HG03342 (cell line): Measurements from ENCODE around the gene CYP3A4.
"Not testable (repeated sequence)": the region's sequence is repeated elsewhere in the genome, so short reads cannot be mapped to it uniquely, and the experiment has no call there.

Experiments
- ATAC-seq: cut with Tn5 transposase; IDR thresholded peaks from one replicate; pipeline ENCODE4 v1.9.1; 2021; ENCODE audit warnings: mild to moderate bottlenecking, moderate library complexity; ENCODE audit not compliant: unreplicated experiment

CYP3A4 gene

DNA sequence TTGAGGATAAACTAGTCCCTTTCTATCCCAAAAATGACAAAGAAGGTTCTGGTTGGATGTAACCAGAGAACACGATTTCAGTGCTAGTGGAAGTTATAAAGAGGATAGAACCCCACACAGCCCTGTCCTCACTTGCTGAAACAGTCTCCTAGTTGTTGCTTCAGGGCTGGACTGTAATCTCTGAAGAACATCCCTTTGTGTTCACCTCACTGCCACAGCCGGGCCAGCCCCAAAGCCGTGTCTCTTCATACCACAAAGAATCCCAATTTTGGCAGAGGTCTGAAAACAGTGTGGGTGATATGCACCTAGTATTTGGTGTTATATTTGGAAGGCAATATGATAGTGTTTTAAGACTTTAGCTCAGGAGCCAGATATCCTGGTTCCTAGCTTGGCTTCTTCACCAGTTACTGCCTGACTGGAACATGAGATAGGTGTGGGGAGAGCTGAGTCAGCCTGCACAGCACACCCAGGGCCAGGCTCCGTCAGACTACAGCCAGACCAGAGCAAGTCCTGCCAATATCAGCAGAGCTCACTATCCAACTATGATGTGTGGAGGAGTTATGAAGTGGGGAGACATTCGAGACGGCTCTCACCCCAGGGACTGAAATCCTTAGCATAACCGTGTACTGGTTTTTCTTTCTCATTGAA lies 21.2 kb downstream of the CYP3A4 start:
- ATAC-seq: no peak

DNA sequence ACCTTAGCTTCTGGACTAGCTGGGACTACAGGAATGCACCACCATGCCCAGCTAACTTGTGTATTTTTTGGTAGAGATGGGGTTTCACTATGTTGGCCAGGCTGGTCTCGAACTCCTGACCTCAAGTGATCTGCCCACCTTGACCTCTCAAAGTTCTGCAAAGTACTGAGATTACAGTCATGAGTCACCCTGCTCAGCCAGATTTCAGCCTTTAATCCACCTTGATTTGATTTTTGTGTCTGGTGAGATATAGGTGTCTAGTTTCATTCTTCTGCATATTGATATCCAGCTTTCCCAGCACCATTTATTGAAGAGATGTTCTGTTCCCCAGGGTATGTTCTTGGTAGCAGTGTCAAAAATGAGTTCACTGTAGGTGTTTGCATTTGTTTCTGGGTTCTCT lies 28.9 kb downstream of the CYP3A4 start:
- ATAC-seq: no peak

DNA sequence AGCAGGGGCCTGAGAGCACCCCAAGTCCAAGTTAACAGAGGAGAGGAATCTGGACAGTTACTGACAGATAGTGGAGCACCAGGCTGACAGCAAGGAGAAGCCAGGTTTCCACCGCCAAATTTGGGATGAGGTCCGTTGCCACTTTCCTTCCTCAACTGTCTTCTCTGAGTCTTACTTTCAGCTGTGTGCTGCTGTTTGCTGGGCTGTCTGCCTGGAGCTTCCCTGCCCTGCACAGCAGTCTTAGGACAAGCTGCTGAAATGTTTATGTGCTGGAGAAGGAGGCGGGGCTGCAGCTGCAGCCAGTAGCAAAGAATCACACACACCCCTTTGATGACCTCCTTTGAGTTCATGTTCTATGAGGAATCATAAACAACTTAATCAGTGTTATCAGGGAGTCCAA lies 31.6 kb downstream of the CYP3A4 start:
- ATAC-seq: no peak

DNA sequence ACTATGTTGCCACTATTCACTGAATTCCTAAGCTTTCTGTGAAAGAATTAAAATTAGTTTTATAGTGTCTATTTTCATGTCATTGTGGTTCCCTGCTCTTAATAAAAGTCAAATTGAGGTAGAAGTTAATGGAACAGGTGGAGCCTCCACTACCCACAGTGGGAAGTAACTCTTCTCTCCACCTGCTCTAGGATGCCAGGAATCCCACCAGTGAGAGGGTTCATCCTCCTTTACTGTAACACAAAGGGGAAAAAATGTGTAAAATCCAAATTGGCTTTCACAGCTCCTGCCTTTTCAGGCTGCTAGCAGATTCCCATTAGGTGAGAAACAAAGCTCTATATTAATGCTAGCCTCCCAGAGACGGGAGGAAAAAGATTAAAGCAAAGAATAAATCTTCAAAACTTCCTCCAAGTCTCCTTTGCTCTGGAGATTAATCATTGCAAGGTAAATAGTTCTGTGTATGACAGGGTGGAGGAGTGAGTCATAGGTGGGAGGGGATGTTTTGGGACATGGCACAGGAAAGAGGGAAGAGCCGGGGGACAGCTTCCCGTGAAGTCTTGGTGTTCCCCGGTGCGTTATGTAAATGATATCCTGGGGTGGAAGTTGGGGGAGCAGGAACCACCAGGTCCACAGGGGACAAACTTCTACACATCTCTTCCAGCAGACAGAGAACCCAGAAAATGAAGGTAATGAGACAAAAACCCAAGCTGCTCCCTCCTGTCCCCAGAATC lies 32.5 kb downstream of the CYP3A4 start:
- ATAC-seq: not testable (repeated sequence)

DNA sequence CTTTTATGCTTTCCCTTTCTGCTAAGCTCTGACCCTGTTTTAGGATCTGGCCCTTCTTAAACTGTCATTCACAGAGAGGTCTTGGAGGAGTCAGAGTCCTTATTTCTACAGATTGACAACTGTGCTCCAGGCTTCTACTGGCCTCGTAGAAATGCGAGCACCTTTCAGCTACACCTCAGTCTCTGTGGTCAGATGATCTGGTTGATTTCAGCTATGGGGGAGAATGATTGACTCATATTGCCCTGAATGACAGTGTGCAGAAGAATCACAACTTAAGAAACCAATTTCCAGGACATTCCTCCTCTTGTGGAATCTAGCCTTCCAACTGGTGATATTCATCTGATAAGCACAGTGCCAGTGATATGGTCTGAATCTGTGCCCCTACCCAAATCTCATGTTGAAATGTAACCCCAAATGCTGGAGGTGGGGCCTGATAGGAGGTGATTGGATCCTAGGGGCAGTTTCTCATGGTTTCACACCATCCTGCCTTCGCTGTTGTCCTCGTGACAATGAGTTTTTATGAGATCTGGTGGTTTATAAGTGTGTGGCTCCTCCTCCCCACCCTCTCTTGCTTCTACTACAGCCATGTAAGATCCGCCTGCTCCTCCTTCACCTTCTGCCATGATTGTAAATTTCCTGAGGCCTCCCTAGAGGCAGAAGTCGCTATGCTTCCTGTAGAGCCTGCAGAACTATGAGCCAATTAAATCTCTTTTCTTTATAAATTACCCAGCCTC lies 35.0 kb downstream of the CYP3A4 start:
- no peak for ATAC-seq

DNA sequence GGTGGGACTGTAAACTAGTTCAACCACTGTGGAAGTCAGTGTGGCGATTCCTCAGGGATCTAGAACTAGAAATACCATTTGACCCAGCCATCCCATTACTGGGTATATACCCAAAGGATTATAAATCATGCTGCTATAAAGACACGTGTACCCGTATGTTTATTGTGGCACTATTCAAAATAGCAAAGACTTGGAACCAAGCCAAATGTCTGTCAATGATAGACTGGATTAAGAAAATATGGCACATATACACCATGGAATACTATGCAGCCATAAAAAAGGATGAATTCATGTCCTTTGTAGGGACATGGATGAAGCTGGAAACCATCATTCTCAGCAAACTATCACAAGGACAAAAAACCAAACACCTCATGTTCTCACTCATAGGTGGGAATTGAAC lies 37.1 kb downstream of the CYP3A4 start:
- ATAC-seq: not testable (repeated sequence)

DNA sequence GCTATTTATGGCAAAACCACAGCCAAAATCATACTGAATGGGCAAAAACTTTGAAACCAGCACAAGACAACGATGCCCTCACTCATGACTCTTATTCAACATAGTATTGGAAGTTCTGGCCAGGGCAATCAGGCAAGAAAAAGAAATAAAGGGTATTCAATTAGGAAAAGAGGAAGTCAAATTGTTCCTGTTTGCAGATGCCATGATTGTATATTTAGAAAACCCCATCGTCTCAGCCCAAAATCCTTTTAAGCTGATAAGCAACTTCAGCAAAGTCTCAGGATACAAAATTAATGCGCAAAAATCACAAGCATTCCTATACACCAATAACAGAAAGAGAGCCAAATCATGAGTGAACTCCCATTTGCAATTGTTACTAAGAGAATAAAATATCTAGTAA lies 38.6 kb downstream of the CYP3A4 start:
- not testable (repeated sequence) for ATAC-seq

DNA sequence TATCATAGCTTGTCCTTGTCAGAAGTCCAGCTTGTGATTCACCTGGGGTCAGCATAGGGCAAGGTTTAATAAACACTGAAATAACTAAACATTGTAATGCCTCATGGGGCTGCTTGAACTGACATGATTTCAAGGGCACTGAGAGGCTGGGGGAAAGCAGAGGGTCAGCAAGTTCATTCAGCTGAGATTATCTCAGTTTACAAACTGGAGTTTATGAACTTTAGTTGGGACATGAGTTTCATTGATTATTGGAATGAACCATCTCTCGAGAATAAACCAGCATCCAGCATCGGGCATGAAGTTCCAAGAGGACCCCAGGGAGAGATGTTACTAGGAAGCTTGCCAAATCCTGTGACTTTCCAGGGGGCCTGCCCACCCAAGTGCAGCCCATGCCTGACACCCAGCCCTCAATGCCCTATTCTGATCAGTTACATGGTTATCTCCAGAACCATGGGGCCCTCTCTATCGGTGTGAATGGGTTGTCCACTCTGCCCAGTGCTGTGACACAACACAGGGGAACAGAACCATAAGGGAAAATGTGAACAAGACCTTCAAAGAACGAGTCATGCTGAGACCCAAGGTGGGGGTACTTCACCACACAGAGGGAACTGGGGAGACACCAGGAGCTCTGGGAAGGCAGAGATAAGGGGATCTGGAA lies 41.1 kb downstream of the CYP3A4 start:
- ATAC-seq: no peak

DNA sequence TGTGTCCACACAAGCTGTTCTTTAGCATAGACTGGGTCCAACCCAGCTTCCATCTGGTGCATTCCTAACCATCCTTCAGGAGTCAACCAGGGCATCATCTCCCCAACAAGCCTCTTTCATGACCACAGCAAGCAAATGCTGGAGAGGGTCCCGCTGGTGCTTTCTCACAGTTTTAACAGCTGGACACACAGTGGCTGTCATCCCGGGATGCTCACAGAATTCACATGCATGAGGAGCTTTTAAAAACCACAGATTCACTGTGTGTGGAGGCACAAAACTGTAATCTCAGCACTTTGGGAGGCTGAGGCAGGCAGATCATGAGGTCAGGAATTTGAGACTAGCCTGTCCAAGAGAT lies 42.6 kb downstream of the CYP3A4 start:
- ATAC-seq: no peak

DNA sequence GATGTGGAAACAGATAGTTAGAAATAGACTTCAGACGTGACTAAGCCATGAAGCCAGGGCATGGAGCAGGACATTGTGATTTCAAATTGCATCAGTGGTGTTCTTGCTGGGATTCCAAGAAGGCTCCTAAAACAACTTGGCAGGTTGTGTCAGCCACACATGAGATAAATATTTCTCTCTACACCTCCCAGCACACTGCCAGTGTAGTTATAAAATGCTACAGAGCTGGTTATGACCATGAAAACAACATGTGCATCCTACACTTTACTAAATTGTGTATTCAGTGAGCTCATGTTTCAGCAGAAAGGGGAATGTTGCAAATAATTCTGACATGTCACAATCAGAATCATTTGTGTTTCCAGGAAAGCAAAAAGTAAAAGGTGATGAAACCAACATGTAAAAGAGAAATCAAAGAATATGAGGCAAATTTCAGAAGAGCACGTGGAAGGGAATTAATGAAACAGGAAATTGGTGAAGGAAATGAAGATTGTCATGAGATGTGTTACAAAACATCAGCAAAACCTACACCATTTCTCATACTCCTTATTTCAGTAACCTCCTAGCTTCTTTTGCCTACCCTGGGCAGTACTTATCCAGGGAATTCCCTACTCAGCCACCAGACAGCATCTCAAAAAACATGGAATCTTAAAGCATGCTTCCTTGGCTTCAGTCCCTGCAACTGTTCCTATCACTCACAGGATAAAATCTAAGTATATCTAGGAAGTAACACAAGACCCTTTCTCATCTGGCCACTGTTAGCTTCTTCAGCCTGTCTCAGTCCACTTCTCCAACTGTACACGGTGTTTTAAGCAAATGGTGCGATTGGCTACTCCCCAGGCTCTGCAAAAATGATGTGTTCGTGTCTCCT lies 43.2 kb downstream of the CYP3A4 start:
- ATAC-seq: no peak

DNA sequence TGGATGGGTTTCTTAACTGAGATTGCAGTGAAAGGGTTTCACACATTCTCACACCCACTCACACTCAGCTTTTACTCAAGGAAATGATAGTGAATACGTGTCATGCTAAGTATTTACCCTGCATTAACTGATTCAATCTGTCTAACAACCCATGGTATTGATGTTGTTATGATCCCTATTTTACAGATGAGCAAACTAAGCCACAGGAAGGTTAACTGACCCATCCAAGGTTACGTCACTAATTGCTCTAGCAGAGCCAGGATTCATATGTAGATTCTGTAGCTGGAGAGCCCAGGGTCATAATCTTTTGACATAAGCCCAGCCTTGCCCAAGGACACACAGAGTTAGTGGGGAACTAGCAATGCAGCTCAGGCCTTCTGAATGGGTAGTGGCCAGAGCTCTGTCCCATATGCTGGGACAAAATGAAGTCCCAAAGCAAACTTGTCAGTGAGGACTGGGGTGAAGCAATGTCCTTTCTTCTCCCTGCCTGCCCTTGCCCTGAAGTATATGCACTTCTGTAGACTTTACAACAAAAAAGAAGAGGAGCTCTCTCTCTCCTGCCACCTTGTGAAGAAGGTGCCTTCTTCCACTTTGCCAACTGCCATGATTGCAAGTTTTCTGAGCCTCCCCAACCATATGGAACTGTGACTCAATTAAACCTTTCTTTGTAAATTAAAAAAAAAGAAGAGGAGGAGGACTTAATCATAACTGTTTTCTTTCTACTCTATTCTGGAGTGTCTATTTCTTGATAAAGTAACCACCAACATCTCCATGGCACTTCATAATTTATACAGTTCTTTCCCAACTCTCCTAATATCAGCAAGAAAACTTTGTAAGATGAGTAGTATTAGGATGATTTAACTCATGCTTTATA lies 44.0 kb downstream of the CYP3A4 start:
- ATAC-seq: no peak

DNA sequence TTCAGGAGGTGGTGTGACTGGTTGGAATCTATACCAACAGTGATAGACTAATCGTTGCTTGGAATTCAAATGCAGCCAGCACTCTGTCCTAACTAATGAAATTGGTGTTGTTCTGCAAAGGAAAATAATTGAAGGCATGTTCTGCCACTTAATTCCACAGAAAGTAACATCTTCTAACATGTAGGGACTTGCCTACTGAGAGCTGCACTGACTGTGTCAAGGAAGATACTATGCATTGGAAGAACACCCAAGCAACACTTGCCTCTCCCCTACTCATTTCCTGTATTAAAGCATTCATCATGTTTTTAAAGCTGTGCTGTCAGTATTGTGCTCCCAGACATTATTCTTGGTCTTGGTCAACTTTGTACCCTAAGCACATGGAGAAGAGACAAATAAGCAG lies 46.3 kb downstream of the CYP3A4 start:
- ATAC-seq: no peak

DNA sequence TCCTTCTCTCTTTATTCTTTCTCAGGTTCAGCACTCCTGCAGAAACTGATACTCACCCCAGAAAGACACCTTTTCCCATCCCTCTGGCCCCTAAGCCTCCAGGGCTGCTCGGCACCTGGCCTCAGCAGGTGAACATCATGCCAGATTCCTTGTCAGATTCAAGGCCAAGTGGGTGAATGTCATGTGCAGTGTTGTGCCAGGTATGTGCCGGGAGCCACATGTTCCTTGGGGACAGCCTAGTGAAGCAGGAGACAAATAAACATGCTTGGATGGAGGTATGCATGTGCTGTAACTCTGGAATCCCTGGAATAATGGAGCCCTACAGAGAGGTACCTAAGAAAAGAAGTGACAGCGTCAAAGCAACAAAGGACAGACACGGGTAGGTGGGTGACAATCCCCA lies 47.3 kb downstream of the CYP3A4 start:
- ATAC-seq: not testable (repeated sequence)

DNA sequence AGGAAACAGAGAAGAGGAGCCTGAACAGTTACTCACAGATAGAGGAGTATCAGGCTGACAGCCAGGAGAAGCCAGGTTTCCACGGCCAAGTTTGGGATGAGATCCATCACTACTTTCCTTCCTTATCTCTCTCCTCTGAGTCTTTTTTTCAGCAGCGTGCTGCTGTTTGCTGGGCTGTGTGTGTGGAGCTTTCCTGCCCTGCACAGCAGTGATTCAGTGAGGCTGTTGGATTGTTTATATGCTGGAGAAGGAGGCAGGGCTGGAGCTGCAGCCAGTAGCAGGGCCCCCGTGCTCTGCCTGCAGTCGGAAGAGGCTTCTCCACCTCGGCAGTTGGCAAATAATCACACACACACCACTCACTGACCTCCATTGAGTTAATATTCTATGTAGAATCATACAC lies 49.0 kb downstream of the CYP3A4 start, which contains the start of gene CYP3A7:
Gene CYP3A7, minus strand, starts transcription at position 210 of the 400 bp plus-strand sequence. Its CDS starts 103 bp downstream, at position 107.
- ATAC-seq: no peak

DNA sequence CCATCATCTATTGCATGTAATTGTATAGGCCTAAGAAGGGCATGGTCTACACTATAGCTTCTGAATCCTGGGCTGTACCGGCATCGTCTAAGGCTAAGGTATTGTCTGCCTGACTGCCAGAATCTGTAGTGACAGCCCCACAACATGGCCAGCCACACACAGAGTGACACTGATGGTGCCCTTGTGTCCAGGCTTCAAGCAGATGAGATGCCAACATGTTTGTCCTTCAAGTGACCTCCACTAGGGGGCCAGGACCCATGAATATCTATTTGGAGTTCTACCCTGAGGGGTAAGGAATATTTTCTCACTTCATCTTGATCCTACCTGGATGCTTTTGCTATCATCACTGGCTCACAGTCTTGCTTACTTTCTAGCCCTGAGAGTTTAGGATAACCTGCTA lies 50.5 kb downstream of the CYP3A4 start:
- no peak for ATAC-seq

DNA sequence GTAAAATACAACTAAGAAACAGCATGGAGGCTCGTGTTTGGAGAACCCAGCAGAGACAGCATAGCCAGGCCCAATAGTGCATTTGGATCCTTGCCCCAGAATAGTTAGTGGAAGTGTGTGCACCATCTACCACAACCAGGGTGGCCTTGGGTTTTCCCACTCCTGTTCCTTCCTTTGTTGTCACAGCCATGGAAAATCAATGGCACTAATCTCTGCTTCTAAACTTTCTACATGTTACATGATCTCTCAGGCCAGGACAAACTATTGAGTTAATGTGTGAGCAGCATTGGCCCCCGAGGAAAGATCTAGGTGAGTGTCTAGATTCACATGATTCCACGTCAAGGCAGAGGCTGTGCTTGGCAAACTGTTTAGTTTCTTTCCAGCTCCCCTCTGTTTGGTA lies 51.0 kb downstream of the CYP3A4 start:
- no peak for ATAC-seq

DNA sequence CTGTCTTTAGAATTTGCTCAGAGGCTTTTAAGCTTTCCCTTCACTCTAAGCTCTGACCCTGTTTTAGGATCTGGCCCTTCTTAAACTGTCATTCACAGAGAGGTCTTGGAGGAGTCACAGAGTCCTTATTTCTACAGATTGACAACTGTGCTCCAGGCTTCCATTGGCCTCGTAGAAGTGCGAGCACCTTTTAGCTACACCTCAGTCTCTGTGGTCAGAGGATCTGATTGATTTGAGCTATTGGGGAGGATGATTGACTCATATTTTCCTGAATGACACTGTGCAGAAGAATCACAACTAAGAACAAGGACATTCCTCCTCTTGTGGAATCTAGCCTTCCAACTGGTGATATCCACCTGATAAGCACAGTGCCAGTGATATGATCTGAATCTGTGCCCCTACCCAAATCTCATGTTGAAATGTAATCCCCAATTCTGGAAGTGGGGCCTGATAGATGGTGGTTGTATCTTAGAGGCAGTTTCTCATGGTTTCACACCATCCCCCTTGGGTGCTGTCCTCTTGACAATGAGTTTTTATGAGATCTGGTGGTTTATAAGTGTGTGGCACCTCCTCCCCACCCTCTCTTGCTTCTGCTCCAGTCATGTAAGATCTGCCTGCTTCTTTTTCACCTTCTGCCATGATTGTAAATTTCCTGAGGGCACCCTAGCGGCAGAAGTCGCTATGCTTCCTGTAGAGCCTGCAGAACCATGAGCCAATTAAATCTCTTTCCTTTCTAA lies 52.2 kb downstream of the CYP3A4 start:
- ATAC-seq: no peak

DNA sequence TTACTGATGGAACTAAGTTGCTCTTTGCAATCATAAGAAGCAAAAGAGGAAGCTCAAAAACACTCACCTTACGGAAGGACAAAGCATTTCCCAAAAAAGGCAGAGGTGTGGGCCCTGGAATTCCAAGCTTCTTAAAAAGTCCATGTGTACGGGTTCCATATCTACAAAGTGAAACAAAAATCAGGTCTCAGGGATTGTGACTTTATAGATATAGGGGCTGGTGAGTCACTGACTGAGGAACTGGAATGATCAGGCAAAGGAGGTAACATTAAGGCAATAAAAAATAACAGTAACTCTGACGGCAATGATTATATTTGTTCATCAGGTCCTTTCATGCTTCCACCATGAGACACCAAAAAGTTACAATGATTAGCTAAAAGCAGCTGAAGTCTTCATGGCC lies 53.0 kb downstream of the CYP3A4 start:
- no peak for ATAC-seq

DNA sequence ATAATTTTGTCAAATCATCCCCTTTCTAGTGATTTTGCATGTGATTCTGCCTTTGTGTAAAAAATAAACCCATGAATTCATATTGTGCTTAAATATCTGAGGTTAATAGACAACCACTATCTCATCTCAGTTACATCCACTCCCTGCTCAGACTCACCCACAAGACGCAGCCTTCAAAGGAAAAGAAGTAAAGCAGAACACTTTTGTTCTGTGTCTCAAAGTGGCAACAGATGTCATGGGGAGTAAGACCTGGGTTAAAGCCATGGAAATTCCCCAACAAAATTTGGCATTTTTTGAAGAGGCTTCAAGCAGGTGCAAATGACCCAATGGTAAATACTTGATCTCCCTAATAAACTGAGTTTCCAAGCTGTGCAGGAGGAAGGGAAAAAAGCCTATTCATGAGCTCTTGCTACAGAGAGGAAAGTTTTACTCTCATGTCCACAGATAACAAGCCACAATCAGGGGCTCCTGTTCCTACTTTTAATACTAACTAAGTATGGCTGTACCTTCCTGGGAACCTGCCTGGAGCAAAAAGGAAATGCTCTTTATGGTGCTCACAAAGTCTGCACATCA lies 53.7 kb downstream of the CYP3A4 start:
- no peak for ATAC-seq
